SK-N-SH (cell line): ENCODE results near the gene DERA. TPM values are rescaled to one million over a fixed set of nuclear protein-coding genes. Genes with fewer than 3 reads are reported as not detected.

ENCODE experiments used
- CTCF ChIA-PET: fragments of 300-600, 350-600 bp; formaldehyde crosslinking; extraction: SDS; loops from one replicate; lab custom pipeline; 2021; lab: Yijun Ruan, JAX
- POLR2A ChIA-PET: fragments of 350-600 bp; sonication (Branson Sonifier 250); formaldehyde crosslinking; extraction: SDS; loops from one replicate; lab custom pipeline; 2020; ENCODE audit warnings: antibody characterized with exemption, inconsistent platforms; lab: Yijun Ruan, JAX
- DNase-seq: peaks from one replicate; pipeline ENCODE4 v3.0.0; 2012
- H2AFZ ChIP-seq: fragments of 200-600 bp; sonication (generic); 2 replicates; pipeline ENCODE4 v1.8.1; 2016; ENCODE audit warnings: antibody characterized with exemption, mild to moderate bottlenecking, low read depth
- H3F3A ChIP-seq: fragments of 200-600 bp; sonication (generic); replicated peaks from 2 replicates; pipeline ENCODE3; 2016; ENCODE audit warnings: antibody characterized with exemption, mild to moderate bottlenecking; ENCODE audit not compliant: insufficient read depth
- H3K27ac ChIP-seq, 2 experiments: fragments of 200-500 bp in 1 of 2; fragments of 200-600 bp in 1 of 2; sonication (Bioruptor generic) in 1 of 2; sonication (generic), shearing (Covaris generic) in 1 of 2; 2 replicates each; pipeline versions ENCODE4 v1.5.1 to v1.6.1; 2014 to 2016; ENCODE audit warnings: low read depth in 2 of 2, inconsistent platforms in 1 of 2, low read length in 1 of 2, mild to moderate bottlenecking in 1 of 2, mixed read lengths in 1 of 2
- H3K27me3 ChIP-seq: fragments of 200-600 bp; sonication (generic), shearing (Covaris generic); 2 replicates; pipeline ENCODE4 v1.6.1; 2016; ENCODE audit warnings: mixed run types; ENCODE audit not compliant: insufficient read depth
- H3K36me3 ChIP-seq, 2 experiments: fragments of 200-500 bp in 1 of 2; fragments of 200-600 bp in 1 of 2; sonication (Bioruptor generic) in 1 of 2; sonication (generic) in 1 of 2; replicated peaks in 1 of 2; 2 replicates each; pipeline versions ENCODE3 to v1.5.1; 2014 to 2016; ENCODE audit warnings: low read length in 1 of 2, mild to moderate bottlenecking in 1 of 2; ENCODE audit not compliant: insufficient read depth in 2 of 2, control insufficient read depth in 1 of 2
- H3K4me1 ChIP-seq, 2 experiments: fragments of 200-500 bp in 1 of 2; fragments of 200-600 bp in 1 of 2; sonication (Bioruptor generic) in 1 of 2; sonication (generic), shearing (Covaris generic) in 1 of 2; 2 replicates each; pipeline versions ENCODE4 v1.5.1 to v1.6.1; 2014 to 2016; ENCODE audit warnings: low read depth in 1 of 2, low read length in 1 of 2, mixed run types in 1 of 2; ENCODE audit not compliant: insufficient read depth in 2 of 2, control insufficient read depth in 1 of 2
- H3K4me2 ChIP-seq: fragments of 200-600 bp; sonication (generic), shearing (Covaris generic); 2 replicates; pipeline ENCODE4 v1.6.1; 2017; ENCODE audit warnings: mixed run types
- H3K4me3 ChIP-seq, 2 experiments: fragments of 200-500 bp in 1 of 2; fragments of 200-600 bp in 1 of 2; sonication (Bioruptor generic) in 1 of 2; sonication (generic), shearing (Covaris generic) in 1 of 2; 2 replicates each; pipeline versions ENCODE4 v1.5.1 to v1.8.1; 2014 to 2016; ENCODE audit warnings: low read depth in 2 of 2, inconsistent platforms in 1 of 2, low read length in 1 of 2, mild to moderate bottlenecking in 1 of 2, mixed read lengths in 1 of 2, moderate library complexity in 1 of 2
- H3K79me2 ChIP-seq: fragments of 200-600 bp; sonication (generic); 2 replicates; pipeline ENCODE4 v1.8.1; 2017; ENCODE audit warnings: mild to moderate bottlenecking; ENCODE audit not compliant: insufficient read depth
- H3K9ac ChIP-seq: fragments of 200-600 bp; sonication (generic); 2 replicates; pipeline ENCODE4 v1.6.1; 2017; ENCODE audit warnings: mixed run types
- H3K9me2 ChIP-seq: fragments of 200-600 bp; sonication (generic); 2 replicates; pipeline ENCODE4 v1.6.1; 2017; ENCODE audit warnings: mixed run types
- H3K9me3 ChIP-seq: fragments of 200-600 bp; sonication (generic); 2 replicates; pipeline ENCODE4 v1.6.1; 2017; ENCODE audit warnings: mixed run types, mild to moderate bottlenecking, moderate library complexity
- H4K20me1 ChIP-seq: fragments of 200-600 bp; sonication (generic); 2 replicates; pipeline ENCODE4 v1.6.1; 2017; ENCODE audit warnings: mild to moderate bottlenecking, mixed run types; ENCODE audit not compliant: insufficient read depth
- EP300 ChIP-seq, 2 experiments: IDR thresholded peaks; 2 replicates each; pipeline versions ENCODE4 v1.4.0 to v1.6.1; 2012; ENCODE audit warnings: borderline replicate concordance in 1 of 2, low read depth in 1 of 2, low read length in 1 of 2
- FOXJ3 ChIP-seq: sonication (generic); formaldehyde crosslinking; IDR thresholded peaks from 2 replicates; pipeline ENCODE4 v1.5.1; 2020; ENCODE audit warnings: mild to moderate bottlenecking, missing genetic modification reagents
- NFIC ChIP-seq: IDR thresholded peaks from 2 replicates; pipeline ENCODE4 v1.4.0; 2012; ENCODE audit warnings: borderline replicate concordance
- RAD21 ChIP-seq: IDR thresholded peaks from 2 replicates; pipeline ENCODE4 v1.6.1; 2012; ENCODE audit warnings: mild to moderate bottlenecking, low read length
- RXRA ChIP-seq: IDR thresholded peaks from 2 replicates; pipeline ENCODE4 v1.4.0; 2012; ENCODE audit warnings: low read depth, mild to moderate bottlenecking, borderline replicate concordance
- SIN3A ChIP-seq: IDR thresholded peaks from 2 replicates; pipeline ENCODE4 v1.6.1; 2012; ENCODE audit warnings: low read depth, mild to moderate bottlenecking, low read length, moderate library complexity, borderline replicate concordance
- SMC3 ChIP-seq: IDR thresholded peaks from 2 replicates; pipeline ENCODE4 v1.6.1; 2012; ENCODE audit warnings: low read depth, low read length, improper control_type of control experiment
- TAF1 ChIP-seq: IDR thresholded peaks from 2 replicates; pipeline ENCODE4 v1.6.1; 2012; ENCODE audit warnings: low read depth, mild to moderate bottlenecking, low read length, moderate library complexity, borderline replicate concordance
- WGBS: methylation state at CpG from one replicate; pipeline ENCODE4 v1.1.6; 2017; ENCODE audit warnings: low lambda C conversion rate; 5-methylcytosine and 5-hydroxymethylcytosine counted together
- polyA plus RNA-seq, 3 experiments: library from polyadenylated mRNA; depleted of rRNA; stranded (reverse); fragments of >200 nt; gene quantifications; 2 replicates each; pipeline ENCODE4 v1.2.3, GENCODE V29; 2012
- TF ChIP-seq, protein P1 (sequence below): fragments of 200-600 bp; sonication (generic); IDR thresholded peaks from 2 replicates; pipeline ENCODE4 v1.6.1; 2017; ENCODE audit warnings: antibody characterized with exemption, mild to moderate bottlenecking, moderate library complexity

Gene DERA
- polyA plus RNA-seq, 1 of the 3 experiments (the other 2 are of a cell fraction), result 16.6 TPM

DNA sequence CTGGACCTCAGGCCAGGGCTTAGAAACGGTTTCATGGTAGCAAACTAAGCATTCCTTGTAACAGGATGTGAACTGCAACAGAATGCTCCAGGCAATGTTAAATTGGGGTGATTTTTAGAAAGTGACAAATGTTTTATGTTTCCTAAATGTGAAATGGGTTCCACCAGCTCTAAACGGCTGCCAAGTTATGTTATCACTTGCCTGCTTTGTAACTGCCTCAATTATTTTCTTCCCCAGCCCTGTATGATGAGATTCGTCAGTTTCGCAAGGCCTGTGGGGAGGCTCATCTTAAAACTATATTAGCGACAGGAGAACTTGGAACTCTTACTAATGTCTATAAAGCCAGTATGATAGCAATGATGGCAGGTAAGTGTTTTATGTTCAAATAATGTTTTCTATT lies 70.9 kb downstream of the DERA start:
- Histone ChIP-seq H3K9me2 (no peaks in the 10 kb centered on the region), H3K36me3 (peaks cover 14 to 21% of the 10 kb centered on the region in 2 experiments), H3F3A (peaks cover 24% of the 10 kb centered on the region), H3K4me2 (no peak overlapping the region), H3K4me3 (no peak overlapping the region), H3K27ac (no peak overlapping the region; a peak in 1 of 4 replicates), H4K20me1 (no peaks in the 10 kb centered on the region), H3K9ac (no peak overlapping the region), H3K9me3 (no peaks in the 10 kb centered on the region), H3K4me1 (peaks cover 7 to 32% of the 10 kb centered on the region in 2 experiments; a peak in 3 of 4 replicates), H3K27me3 (no peaks in the 10 kb centered on the region), H2AFZ (no peak overlapping the region), H3K79me2 (no peaks in the 10 kb centered on the region)
- 79% methylated on average over 5 of the region's 5 CpGs for WGBS
- TF ChIP-seq SIN3A, result no peak
- DNase-seq, result no peak
- ChIA-PET CTCF (interaction anchor here (0.6 to 1.9 kb wide), 12 partner anchors 10 to 1659 kb away, joined by 3 to 6 read pairs (median 3); no protein-coding TSS in a partner anchor), POLR2A (no interaction called here)

DNA sequence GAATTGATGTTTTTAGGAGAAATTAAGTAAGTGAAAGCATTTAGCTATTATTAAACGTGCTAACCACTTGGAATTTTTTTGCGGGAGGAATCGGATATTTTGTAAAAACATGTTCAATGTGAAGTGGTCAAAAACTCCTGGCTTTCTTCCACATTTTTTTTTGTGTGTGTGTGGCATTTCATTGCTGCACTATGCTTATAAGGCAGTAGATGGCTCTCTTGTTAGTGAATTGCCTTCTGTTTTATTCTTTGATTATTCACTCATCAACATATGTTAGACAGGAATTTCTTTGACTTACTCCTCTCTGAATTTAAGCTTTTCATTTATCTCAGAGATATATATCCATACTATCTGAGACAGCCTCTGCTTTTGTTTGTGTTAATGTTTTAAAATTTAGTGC lies 71.3 kb downstream of the DERA start:
- Histone ChIP-seq H3K9ac (no peak overlapping the region), H3K27me3 (no peaks in the 10 kb centered on the region), H3K9me3 (no peaks in the 10 kb centered on the region), H3K27ac (no peak overlapping the region; a peak in 1 of 4 replicates), H3K4me2 (no peak overlapping the region), H3K9me2 (no peaks in the 10 kb centered on the region), H3K36me3 (peaks cover 14 to 21% of the 10 kb centered on the region in 2 experiments), H3F3A (peaks cover 24% of the 10 kb centered on the region), H3K4me1 (peaks cover 7 to 30% of the 10 kb centered on the region in 2 experiments; a peak in 3 of 4 replicates), H3K79me2 (no peaks in the 10 kb centered on the region), H4K20me1 (no peaks in the 10 kb centered on the region), H2AFZ (no peak overlapping the region), H3K4me3 (no peak overlapping the region)
- WGBS, result 73% methylated on average over 3 of the region's 3 CpGs
- ChIA-PET CTCF (interaction anchor here (0.6 to 1.9 kb wide), 14 partner anchors 10 to 1658 kb away, joined by 3 to 6 read pairs (median 3); no protein-coding TSS in a partner anchor), POLR2A (no interaction called here)
- peak; percentile 44 for DNase-seq
- TF ChIP-seq RAD21 (peak; percentile 72), NFIC (peak; percentile 18; the same call in 1 of the 2 replicates), TAF1 (no peak), FOXJ3 (CRISPR knock-in tag) (no peak), SMC3 (peak; percentile 44)
- TF ChIP-seq, protein P1, sequence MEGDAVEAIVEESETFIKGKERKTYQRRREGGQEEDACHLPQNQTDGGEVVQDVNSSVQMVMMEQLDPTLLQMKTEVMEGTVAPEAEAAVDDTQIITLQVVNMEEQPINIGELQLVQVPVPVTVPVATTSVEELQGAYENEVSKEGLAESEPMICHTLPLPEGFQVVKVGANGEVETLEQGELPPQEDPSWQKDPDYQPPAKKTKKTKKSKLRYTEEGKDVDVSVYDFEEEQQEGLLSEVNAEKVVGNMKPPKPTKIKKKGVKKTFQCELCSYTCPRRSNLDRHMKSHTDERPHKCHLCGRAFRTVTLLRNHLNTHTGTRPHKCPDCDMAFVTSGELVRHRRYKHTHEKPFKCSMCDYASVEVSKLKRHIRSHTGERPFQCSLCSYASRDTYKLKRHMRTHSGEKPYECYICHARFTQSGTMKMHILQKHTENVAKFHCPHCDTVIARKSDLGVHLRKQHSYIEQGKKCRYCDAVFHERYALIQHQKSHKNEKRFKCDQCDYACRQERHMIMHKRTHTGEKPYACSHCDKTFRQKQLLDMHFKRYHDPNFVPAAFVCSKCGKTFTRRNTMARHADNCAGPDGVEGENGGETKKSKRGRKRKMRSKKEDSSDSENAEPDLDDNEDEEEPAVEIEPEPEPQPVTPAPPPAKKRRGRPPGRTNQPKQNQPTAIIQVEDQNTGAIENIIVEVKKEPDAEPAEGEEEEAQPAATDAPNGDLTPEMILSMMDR, result peak; percentile 70

DNA sequence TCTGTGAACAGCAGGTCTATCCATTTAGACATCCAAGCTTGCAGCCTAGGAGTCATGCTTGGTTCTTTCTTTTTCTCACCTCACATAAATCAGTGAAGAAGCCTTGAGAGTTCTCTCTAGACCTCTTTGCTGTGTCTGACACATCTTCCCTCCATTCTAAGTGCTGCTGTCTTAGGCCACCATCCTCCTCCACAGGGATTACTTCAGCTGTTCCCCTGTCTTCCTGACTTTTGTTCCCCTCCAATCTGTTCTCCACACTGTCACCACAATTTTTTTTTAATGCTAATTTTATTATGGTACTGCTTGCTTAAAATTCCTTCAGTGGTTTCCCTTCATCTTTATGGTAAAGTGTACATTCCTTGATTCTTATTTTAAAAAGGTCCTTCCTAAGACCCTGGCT lies 71.8 kb downstream of the DERA start:
- no peaks in the 10 kb centered on the region for H4K20me1 ChIP-seq
- H3K36me3 ChIP-seq, result peaks cover 14 to 22% of the 10 kb centered on the region in 2 experiments
- peaks cover 7 to 25% of the 10 kb centered on the region in 2 experiments; a peak in 3 of 4 replicates for H3K4me1 ChIP-seq
- no peak overlapping the region for H3K4me3 ChIP-seq
- no peak overlapping the region for H3K4me2 ChIP-seq
- ChIA-PET POLR2A (no interaction called here), CTCF (interaction anchor here (0.6 to 1.9 kb wide), 11 partner anchors 10 to 1658 kb away, joined by 3 to 6 read pairs (median 4); no protein-coding TSS in a partner anchor)
- no peaks in the 10 kb centered on the region for H3K79me2 ChIP-seq
- no peak for DNase-seq
- H3K27me3 ChIP-seq, result no peaks in the 10 kb centered on the region
- H3K27ac ChIP-seq, result no peak overlapping the region
- no peak overlapping the region for H3K9ac ChIP-seq
- no peak overlapping the region for H2AFZ ChIP-seq
- no peak for TF ChIP-seq RXRA
- TF ChIP-seq EP300 (IDR thresholded peaks at IDR 0.05; ENCODE audit: borderline replicate concordance in 1 of 2, low read depth in 1 of 2, low read length in 1 of 2), result no peak
- no peak for TF ChIP-seq FOXJ3 (CRISPR knock-in tag)
- no peaks in the 10 kb centered on the region for H3K9me2 ChIP-seq
- peaks cover 24% of the 10 kb centered on the region for H3F3A ChIP-seq
- H3K9me3 ChIP-seq, result no peaks in the 10 kb centered on the region
